ENCODE data around the gene SIM2. TPM values are rescaled to one million over a fixed set of nuclear protein-coding genes. Genes with fewer than 3 reads are reported as not detected.
A peak's percentile ranks its signal among the peaks of the same experiment; 100 is the strongest.

Gene SIM2
- total RNA-seq, 4 donors from 2014 or later: 1.2 TPM; not detected in 3

DNA sequence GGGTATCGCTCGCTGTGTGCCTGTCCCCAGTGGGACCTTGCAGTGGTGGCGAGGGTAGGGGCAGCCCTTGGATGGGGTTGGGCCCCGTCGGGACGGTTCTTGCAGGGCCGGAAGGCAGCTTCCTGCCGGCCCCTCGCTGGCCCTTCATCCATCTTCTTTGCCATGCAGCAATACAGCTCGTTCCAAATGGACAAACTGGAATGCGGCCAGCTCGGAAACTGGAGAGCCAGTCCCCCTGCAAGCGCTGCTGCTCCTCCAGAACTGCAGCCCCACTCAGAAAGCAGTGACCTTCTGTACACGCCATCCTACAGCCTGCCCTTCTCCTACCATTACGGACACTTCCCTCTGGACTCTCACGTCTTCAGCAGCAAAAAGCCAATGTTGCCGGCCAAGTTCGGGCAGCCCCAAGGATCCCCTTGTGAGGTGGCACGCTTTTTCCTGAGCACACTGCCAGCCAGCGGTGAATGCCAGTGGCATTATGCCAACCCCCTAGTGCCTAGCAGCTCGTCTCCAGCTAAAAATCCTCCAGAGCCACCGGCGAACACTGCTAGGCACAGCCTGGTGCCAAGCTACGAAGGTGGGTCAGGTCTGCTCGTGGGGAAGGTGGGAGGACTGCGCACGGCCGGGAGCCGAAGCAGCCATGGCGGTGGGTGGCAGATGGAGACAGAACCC, 45.8 kb downstream of the SIM2 start:
- no peak for DNase-seq (ENCODE audit: low spot score in 2 of 2)

DNA sequence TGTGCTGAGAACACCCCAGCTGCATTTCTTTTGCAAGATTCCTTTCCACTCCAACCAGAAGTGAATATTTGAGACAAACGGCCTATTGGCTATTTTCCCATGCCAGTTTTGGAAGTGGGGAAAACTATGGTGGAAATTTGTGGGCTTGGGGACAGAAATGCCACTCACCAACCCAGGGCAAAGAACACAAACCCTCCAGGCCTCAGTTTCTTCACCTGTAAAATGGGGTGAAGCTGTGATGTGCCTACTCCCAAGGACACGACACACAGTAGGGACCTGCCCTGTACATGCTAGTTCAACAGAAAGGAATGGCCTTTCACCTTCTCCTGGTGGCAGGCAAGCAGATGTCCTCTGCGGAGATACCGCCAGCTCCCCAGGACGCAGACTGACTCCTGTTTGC, 46.5 kb downstream of the SIM2 start:
- WGBS: 87% methylated on average over 5 of the region's 5 CpGs
- no peak overlapping the region for H3K27ac ChIP-seq
- TF ChIP-seq POLR2A (IDR thresholded peaks at IDR 0.05) (no peak), POLR2AphosphoS5 (IDR thresholded peaks at IDR 0.05) (no peak), EP300 (IDR thresholded peaks at IDR 0.05) (no peak)
- TF ChIP-seq, protein P1, sequence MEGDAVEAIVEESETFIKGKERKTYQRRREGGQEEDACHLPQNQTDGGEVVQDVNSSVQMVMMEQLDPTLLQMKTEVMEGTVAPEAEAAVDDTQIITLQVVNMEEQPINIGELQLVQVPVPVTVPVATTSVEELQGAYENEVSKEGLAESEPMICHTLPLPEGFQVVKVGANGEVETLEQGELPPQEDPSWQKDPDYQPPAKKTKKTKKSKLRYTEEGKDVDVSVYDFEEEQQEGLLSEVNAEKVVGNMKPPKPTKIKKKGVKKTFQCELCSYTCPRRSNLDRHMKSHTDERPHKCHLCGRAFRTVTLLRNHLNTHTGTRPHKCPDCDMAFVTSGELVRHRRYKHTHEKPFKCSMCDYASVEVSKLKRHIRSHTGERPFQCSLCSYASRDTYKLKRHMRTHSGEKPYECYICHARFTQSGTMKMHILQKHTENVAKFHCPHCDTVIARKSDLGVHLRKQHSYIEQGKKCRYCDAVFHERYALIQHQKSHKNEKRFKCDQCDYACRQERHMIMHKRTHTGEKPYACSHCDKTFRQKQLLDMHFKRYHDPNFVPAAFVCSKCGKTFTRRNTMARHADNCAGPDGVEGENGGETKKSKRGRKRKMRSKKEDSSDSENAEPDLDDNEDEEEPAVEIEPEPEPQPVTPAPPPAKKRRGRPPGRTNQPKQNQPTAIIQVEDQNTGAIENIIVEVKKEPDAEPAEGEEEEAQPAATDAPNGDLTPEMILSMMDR (IDR thresholded peaks at IDR 0.05): no peak
- no peaks in the 10 kb centered on the region for H3K36me3 ChIP-seq
- no peaks in the 10 kb centered on the region for H3K9me3 ChIP-seq
- DNase-seq (ENCODE audit: low spot score in 2 of 2): no peak
- H3K4me3 ChIP-seq: no peak overlapping the region
- peaks cover 11% of the 10 kb centered on the region for H3K4me1 ChIP-seq
- H3K27me3 ChIP-seq: peaks cover 16% of the 10 kb centered on the region

More for the DNA sequence above, 45.8 kb downstream of the SIM2 start:
- Histone ChIP-seq H3K4me3 (no peak overlapping the region), H3K27ac (no peak overlapping the region), H3K4me1 (peaks cover 11% of the 10 kb centered on the region), H3K9me3 (no peaks in the 10 kb centered on the region), H3K36me3 (no peaks in the 10 kb centered on the region), H3K27me3 (peaks cover 16% of the 10 kb centered on the region)
- TF ChIP-seq POLR2AphosphoS5 (IDR thresholded peaks at IDR 0.05) (no peak), EP300 (IDR thresholded peaks at IDR 0.05) (no peak), POLR2A (IDR thresholded peaks at IDR 0.05) (no peak)
- TF ChIP-seq, protein P1 (IDR thresholded peaks at IDR 0.05): no peak
- 51% methylated on average over 30 of the region's 30 CpGs for WGBS

DNA sequence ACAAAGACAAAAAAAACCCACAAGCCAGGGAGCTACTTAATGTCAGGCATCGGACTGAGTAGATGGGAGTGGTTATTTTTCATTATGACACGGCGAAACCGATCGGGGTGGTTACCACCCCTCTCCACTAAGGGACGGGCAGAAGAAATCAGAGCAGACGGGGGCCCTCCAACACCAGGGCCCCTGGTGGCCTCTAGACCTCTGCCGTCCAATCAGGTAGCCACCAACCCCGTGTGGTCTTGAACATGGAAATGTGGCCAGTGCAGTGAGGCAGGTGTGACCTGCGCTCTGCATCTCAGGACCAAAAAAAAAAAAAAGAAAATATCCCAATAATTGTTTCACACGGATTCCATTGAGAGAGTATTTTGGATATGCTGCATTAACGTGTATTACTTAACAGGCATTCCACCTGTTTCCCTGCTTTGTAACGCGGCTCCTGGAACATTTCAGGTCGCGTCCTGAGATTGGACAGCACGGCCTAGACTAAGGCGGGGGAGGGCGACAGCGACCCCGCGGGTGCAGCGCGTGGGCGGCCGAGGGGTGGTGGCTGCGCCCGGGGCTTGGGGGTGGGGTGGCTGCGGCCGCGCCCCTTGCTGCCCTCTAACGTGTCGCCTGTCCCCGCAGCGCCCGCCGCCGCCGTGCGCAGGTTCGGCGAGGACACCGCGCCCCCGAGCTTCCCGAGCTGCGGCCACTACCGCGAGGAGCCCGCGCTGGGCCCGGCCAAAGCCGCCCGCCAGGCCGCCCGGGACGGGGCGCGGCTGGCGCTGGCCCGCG, 48.3 kb downstream of the SIM2 start:
- H3K4me1 ChIP-seq: peaks cover 11% of the 10 kb centered on the region
- DNase-seq (ENCODE audit: low spot score in 2 of 2): no peak
- H3K27me3 ChIP-seq: peaks cover 16% of the 10 kb centered on the region
- H3K27ac ChIP-seq: no peak overlapping the region
- peak overlapping the region; percentile 48 for H3K4me3 ChIP-seq
- WGBS: 32% methylated on average over 23 of the region's 62 CpGs
- H3K9me3 ChIP-seq: no peaks in the 10 kb centered on the region
- H3K36me3 ChIP-seq: no peaks in the 10 kb centered on the region
- TF ChIP-seq, protein P1 (IDR thresholded peaks at IDR 0.05): peak in 1 of 2 donors; percentile 5
- TF ChIP-seq POLR2AphosphoS5 (IDR thresholded peaks at IDR 0.05) (no peak), EP300 (IDR thresholded peaks at IDR 0.05) (no peak), POLR2A (IDR thresholded peaks at IDR 0.05) (no peak)

DNA sequence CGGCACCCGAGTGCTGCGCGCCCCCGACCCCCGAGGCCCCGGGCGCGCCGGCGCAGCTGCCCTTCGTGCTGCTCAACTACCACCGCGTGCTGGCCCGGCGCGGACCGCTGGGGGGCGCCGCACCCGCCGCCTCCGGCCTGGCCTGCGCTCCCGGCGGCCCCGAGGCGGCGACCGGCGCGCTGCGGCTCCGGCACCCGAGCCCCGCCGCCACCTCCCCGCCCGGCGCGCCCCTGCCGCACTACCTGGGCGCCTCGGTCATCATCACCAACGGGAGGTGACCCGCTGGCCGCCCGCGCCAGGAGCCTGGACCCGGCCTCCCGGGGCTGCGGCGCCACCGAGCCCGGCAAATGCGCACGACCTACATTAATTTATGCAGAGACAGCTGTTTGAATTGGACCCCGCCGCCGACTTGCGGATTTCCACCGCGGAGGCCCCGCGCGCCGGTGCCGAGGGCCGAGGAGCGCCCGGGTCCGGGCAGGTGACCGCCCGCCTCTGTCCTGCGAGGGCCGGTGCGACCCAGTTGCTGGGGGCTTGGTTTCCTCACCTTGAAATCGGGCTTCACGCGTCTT, 49.0 kb downstream of the SIM2 start:
- peaks cover 16% of the 10 kb centered on the region for H3K27me3 ChIP-seq
- 40% methylated on average over 11 of the region's 80 CpGs for WGBS
- no peak for DNase-seq (ENCODE audit: low spot score in 2 of 2)
- H3K27ac ChIP-seq: no peak overlapping the region
- H3K9me3 ChIP-seq: no peaks in the 10 kb centered on the region
- H3K36me3 ChIP-seq: no peaks in the 10 kb centered on the region
- H3K4me3 ChIP-seq: peak overlapping the region; percentile 48
- TF ChIP-seq EP300 (IDR thresholded peaks at IDR 0.05): no peak
- no peak for TF ChIP-seq POLR2AphosphoS5 (IDR thresholded peaks at IDR 0.05)
- TF ChIP-seq, protein P1 (IDR thresholded peaks at IDR 0.05): peak in 1 of 2 donors; percentile 5
- peaks cover 11% of the 10 kb centered on the region for H3K4me1 ChIP-seq

Measured in suprapubic skin (tissue), 4 donors.